Calu3 (cell line): ENCODE results near the gene KDM3A. TPM values are rescaled to one million over a fixed set of nuclear protein-coding genes. Genes with fewer than 3 reads are reported as not detected.

Experiments
- BruUV-seq: library from RNA; stranded (reverse); fragments of 400-500 nt; replicated peaks from 2 replicates; lab custom pipeline; 2021; lab: Mats Ljungman, UMichigan
- CTCF ChIA-PET: fragments of 300-600 bp; sonication (Branson Sonifier 250); formaldehyde crosslinking; loops from one replicate; lab custom pipeline; 2022; ENCODE audit warnings: antibody characterized with exemption; lab: Charles Lee
- DNase-seq: peaks from one replicate; pipeline ENCODE4 v3.0.0; 2022
- H3K27ac Mint-ChIP-seq: one replicate; pipeline ENCODE4 v1.8.0; 2022; ENCODE audit warnings: mixed read lengths; ENCODE audit not compliant: unreplicated experiment
- H3K27me3 Mint-ChIP-seq: one replicate; pipeline ENCODE4 v1.8.0; 2022; ENCODE audit warnings: mixed read lengths; ENCODE audit not compliant: unreplicated experiment
- H3K36me3 Mint-ChIP-seq: one replicate; pipeline ENCODE4 v1.8.0; 2022; ENCODE audit warnings: mild to moderate bottlenecking, moderate library complexity, mixed read lengths; ENCODE audit not compliant: insufficient read depth, unreplicated experiment
- H3K4me1 Mint-ChIP-seq: one replicate; pipeline ENCODE4 v1.8.0; 2022; ENCODE audit warnings: mild to moderate bottlenecking, low read depth, mixed read lengths; ENCODE audit not compliant: unreplicated experiment
- H3K4me3 Mint-ChIP-seq: one replicate; pipeline ENCODE4 v1.8.0; 2022; ENCODE audit warnings: mild to moderate bottlenecking, low read depth, moderate library complexity, mixed read lengths; ENCODE audit not compliant: unreplicated experiment
- H3K9me3 Mint-ChIP-seq: one replicate; pipeline ENCODE4 v1.8.0; 2022; ENCODE audit warnings: low read depth, mixed read lengths; ENCODE audit not compliant: unreplicated experiment
- CTCF ChIP-seq: fragments of 200-600 bp; IDR thresholded peaks from one replicate; pipeline ENCODE4 v1.8.0; 2022; ENCODE audit warnings: antibody characterized with exemption; ENCODE audit not compliant: unreplicated experiment
- intact Hi-C: fragments of 100-400 bp; cut with micrococcal nuclease; formaldehyde crosslinking; loops from one replicate; pipeline ENCODE4 v1.10.0; 2022; ENCODE audit not compliant: unreplicated experiment
- total RNA-seq: library from RNA; stranded (reverse); gene quantifications from 2 replicates; pipeline ENCODE4 v1.2.3, GENCODE V29; 2022

The KDM3A gene
- total RNA-seq, 1 experiment from 2014 or later, result 37.8 TPM

DNA sequence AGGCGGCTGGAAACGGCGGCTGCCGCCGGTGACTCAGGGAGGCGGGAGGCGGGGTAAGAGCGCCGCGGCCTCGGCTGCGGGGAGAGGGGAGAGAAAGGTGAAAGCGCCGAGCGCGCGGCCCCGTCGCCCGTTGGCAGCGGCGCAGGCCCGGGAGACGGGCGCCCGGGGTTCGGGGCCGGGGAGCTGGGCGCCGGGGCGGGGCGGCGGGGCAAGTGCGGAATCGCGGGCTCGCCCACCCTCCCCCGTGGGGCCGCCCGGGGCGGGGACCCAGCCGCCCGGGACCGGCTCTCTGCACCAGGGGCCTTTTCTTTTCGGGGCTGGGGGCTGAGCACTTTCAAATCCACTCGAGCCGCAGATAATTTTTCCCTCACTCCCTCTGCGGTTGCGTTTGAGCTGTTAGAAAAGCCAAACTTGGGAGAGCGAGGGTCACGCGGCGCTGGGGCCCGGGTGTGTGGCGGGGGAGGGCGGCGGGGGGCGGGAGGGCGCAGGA, 266 bp downstream of the KDM3A start:
- H3K27me3 Mint-ChIP-seq, result no peaks in the 10 kb centered on the region
- CTCF ChIA-PET, result interaction anchor here (1.1 to 1.6 kb wide), 5 partner anchors 12 to 48 kb away, joined by 3 to 12 read pairs (median 4); no protein-coding TSS in a partner anchor
- no TSS peak for BruUV-seq
- no peak for TF ChIP-seq CTCF
- H3K9me3 Mint-ChIP-seq, result peaks cover 7% of the 10 kb centered on the region
- peak overlapping the region; percentile 96 for H3K27ac Mint-ChIP-seq
- H3K36me3 Mint-ChIP-seq, result peaks cover 33% of the 10 kb centered on the region
- DNase-seq, result no peak
- peak overlapping the region; percentile 79 for H3K4me3 Mint-ChIP-seq
- peaks cover 26% of the 10 kb centered on the region for H3K4me1 Mint-ChIP-seq
- intact Hi-C loops, result loop anchor here (5.0 to 10.0 kb wide), 2 partner anchors 44 to 263 kb away; no protein-coding TSS in a partner anchor

GRCh38 chr2:86441882-86442641, 891 bp downstream of the KDM3A start:
- H3K36me3 Mint-ChIP-seq, result peaks cover 33% of the 10 kb centered on the region
- intact Hi-C loops, result loop anchor here (5.0 to 10.0 kb wide), 2 partner anchors 45 to 263 kb away; no protein-coding TSS in a partner anchor
- H3K27ac Mint-ChIP-seq, result peak overlapping the region; percentile 78
- H3K4me3 Mint-ChIP-seq, result peak overlapping the region; percentile 79
- DNase-seq, result peak; percentile 38
- peaks cover 4% of the 10 kb centered on the region for H3K9me3 Mint-ChIP-seq
- peaks cover 26% of the 10 kb centered on the region for H3K4me1 Mint-ChIP-seq
- no peaks in the 10 kb centered on the region for H3K27me3 Mint-ChIP-seq
- CTCF ChIA-PET, result interaction anchor here (0.6 to 1.6 kb wide), 3 partner anchors 12 to 212 kb away, joined by 3 to 7 read pairs (median 6); no protein-coding TSS in a partner anchor
- no TSS peak for BruUV-seq
- no peak for TF ChIP-seq CTCF

DNA sequence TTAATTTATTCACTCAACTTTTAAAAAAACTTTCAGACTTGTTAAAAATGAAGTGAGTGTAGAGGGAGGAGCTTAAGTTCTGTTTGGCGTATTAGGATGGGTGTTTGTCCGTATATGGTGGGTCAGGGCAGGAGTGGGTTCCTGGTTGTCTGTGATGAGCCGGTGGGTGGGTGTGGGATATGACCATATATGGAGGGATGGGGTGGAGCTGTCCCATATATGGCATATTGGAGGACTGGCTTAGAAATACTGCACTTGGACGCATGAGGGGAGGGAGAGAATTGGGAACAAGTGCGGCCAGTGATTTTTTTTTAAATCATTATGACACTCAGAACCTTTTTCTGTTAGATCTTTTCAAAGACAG, 1.5 kb downstream of the KDM3A start:
- DNase-seq, result peak; percentile 86
- Mint-ChIP-seq H3K4me1 (peaks cover 26% of the 10 kb centered on the region), H3K27ac (peak overlapping the region; percentile 78), H3K9me3 (peaks cover 4% of the 10 kb centered on the region), H3K27me3 (no peaks in the 10 kb centered on the region), H3K4me3 (peak overlapping the region; percentile 79), H3K36me3 (peaks cover 33% of the 10 kb centered on the region)
- CTCF ChIA-PET, result interaction anchor here (0.9 to 1.6 kb wide), 2 partner anchors 34 to 262 kb away, joined by 3 read pairs; no protein-coding TSS in a partner anchor
- intact Hi-C loops, result loop anchor here (5.0 to 10.0 kb wide), 2 partner anchors 45 to 262 kb away; no protein-coding TSS in a partner anchor
- no peak for TF ChIP-seq CTCF
- BruUV-seq, result no TSS peak

GRCh38 chr2:86443631-86444350, 2.6 kb downstream of the KDM3A start:
- no peak for DNase-seq
- BruUV-seq, result no TSS peak
- H3K27me3 Mint-ChIP-seq, result no peaks in the 10 kb centered on the region
- no peak for TF ChIP-seq CTCF
- peaks cover 26% of the 10 kb centered on the region for H3K4me1 Mint-ChIP-seq
- peaks cover 4% of the 10 kb centered on the region for H3K9me3 Mint-ChIP-seq
- CTCF ChIA-PET, result interaction anchor here (0.9 kb wide), 1 partner anchor 261 kb away, joined by 3 read pairs; no protein-coding TSS in a partner anchor
- H3K36me3 Mint-ChIP-seq, result peaks cover 33% of the 10 kb centered on the region
- intact Hi-C loops, result loop anchor here (5.0 to 10.0 kb wide), 2 partner anchors 46 to 261 kb away; no protein-coding TSS in a partner anchor
- no peak overlapping the region for H3K27ac Mint-ChIP-seq
- peak overlapping the region; percentile 79 for H3K4me3 Mint-ChIP-seq
